HEK293 (cell line): ENCODE results near the gene CCDC117.

Experiments
- AEBP2 ChIP-seq: fragments of 450-650 bp; formaldehyde crosslinking; IDR thresholded peaks from 2 replicates; pipeline ENCODE4 v1.5.1; 2016; ENCODE audit warnings: missing biosample characterization, missing genetic modification characterization, borderline replicate concordance
- GLI2 ChIP-seq: fragments of 450-650 bp; formaldehyde crosslinking; IDR thresholded peaks from 2 replicates; pipeline ENCODE4; 2017; ENCODE audit warnings: missing biosample characterization, missing genetic modification characterization, low read depth, borderline replicate concordance
- GLI4 ChIP-seq: fragments of 450-650 bp; formaldehyde crosslinking; IDR thresholded peaks from 2 replicates; pipeline ENCODE4 v1.5.1; 2016; ENCODE audit warnings: missing biosample characterization, missing genetic modification characterization
- HOXA7 ChIP-seq: sonication (generic); formaldehyde crosslinking; IDR thresholded peaks from 2 replicates; pipeline ENCODE4 v1.8.1; 2022; ENCODE audit warnings: missing genetic modification reagents, borderline replicate concordance
- MYNN ChIP-seq: fragments of 450-650 bp; formaldehyde crosslinking; IDR thresholded peaks from 2 replicates; pipeline ENCODE4 v1.5.1; 2016; ENCODE audit warnings: missing biosample characterization, missing genetic modification characterization, borderline replicate concordance
- PRDM10 ChIP-seq: fragments of 450-650 bp; formaldehyde crosslinking; IDR thresholded peaks from 2 replicates; pipeline ENCODE4 v1.5.1; 2016; ENCODE audit warnings: missing biosample characterization, missing genetic modification characterization
- PRDM6 ChIP-seq: fragments of 450-650 bp; formaldehyde crosslinking; IDR thresholded peaks from 2 replicates; pipeline ENCODE4 v1.5.1; 2017; ENCODE audit warnings: missing biosample characterization, missing genetic modification characterization
- ZFP3 ChIP-seq: fragments of 450-650 bp; formaldehyde crosslinking; IDR thresholded peaks from 2 replicates; pipeline ENCODE4 v1.5.1; 2016; ENCODE audit warnings: low read depth, missing biosample characterization, missing genetic modification characterization
- ZNF146 ChIP-seq: fragments of 450-650 bp; formaldehyde crosslinking; IDR thresholded peaks from 2 replicates; pipeline ENCODE4 v1.5.1; 2016; ENCODE audit warnings: missing biosample characterization, missing genetic modification characterization
- ZNF266 ChIP-seq: fragments of 450-650 bp; formaldehyde crosslinking; IDR thresholded peaks from 2 replicates; pipeline ENCODE4 v1.5.1; 2016; ENCODE audit warnings: missing biosample characterization, missing genetic modification characterization, low read depth
- ZNF324 ChIP-seq: fragments of 450-650 bp; formaldehyde crosslinking; IDR thresholded peaks from 2 replicates; pipeline ENCODE4 v1.5.1; 2016; ENCODE audit warnings: missing biosample characterization, missing genetic modification characterization
- ZNF37A ChIP-seq: fragments of 450-650 bp; IDR thresholded peaks from 2 replicates; pipeline ENCODE4 v1.5.1; 2018; ENCODE audit warnings: missing biosample characterization, missing genetic modification characterization
- ZNF416 ChIP-seq: fragments of 450-650 bp; formaldehyde crosslinking; IDR thresholded peaks from 2 replicates; pipeline ENCODE4 v1.5.1; 2016; ENCODE audit warnings: missing biosample characterization, missing genetic modification characterization
- ZNF473 ChIP-seq: fragments of 450-650 bp; formaldehyde crosslinking; IDR thresholded peaks from 2 replicates; pipeline ENCODE4 v1.5.1; 2017; ENCODE audit warnings: missing biosample characterization, missing genetic modification characterization
- ZNF510 ChIP-seq: fragments of 450-650 bp; formaldehyde crosslinking; IDR thresholded peaks from 2 replicates; pipeline ENCODE4 v1.5.1; 2018; ENCODE audit warnings: mild to moderate bottlenecking, missing genetic modification characterization, missing biosample characterization; ENCODE audit not compliant: insufficient replicate concordance
- ZNF513 ChIP-seq: fragments of 450-650 bp; IDR thresholded peaks from 2 replicates; pipeline ENCODE4 v1.5.1; 2018; ENCODE audit warnings: missing biosample characterization, missing genetic modification characterization
- ZNF518A ChIP-seq: fragments of 450-650 bp; formaldehyde crosslinking; conservative IDR thresholded peaks from 2 replicates; pipeline ENCODE4 v1.5.1; 2016; ENCODE audit warnings: low read depth, missing biosample characterization, missing genetic modification characterization
- ZNF549 ChIP-seq: fragments of 450-650 bp; IDR thresholded peaks from 2 replicates; pipeline ENCODE4 v1.5.1; 2018; ENCODE audit warnings: missing biosample characterization, missing genetic modification characterization, mild to moderate bottlenecking, inconsistent platforms, moderate library complexity
- ZNF596 ChIP-seq: fragments of 450-650 bp; IDR thresholded peaks from 2 replicates; pipeline ENCODE4 v1.5.0; 2018; ENCODE audit warnings: missing biosample characterization, mild to moderate bottlenecking, missing genetic modification characterization, moderate library complexity
- ZNF677 ChIP-seq: fragments of 450-650 bp; IDR thresholded peaks from 2 replicates; pipeline ENCODE4 v1.5.0; 2018; ENCODE audit warnings: missing biosample characterization, mild to moderate bottlenecking, missing genetic modification characterization, moderate library complexity
- ZNF692 ChIP-seq: fragments of 450-650 bp; formaldehyde crosslinking; IDR thresholded peaks from 2 replicates; pipeline ENCODE4 v1.5.1; 2016; ENCODE audit warnings: missing biosample characterization, missing genetic modification characterization
- ZNF704 ChIP-seq: fragments of 450-650 bp; formaldehyde crosslinking; IDR thresholded peaks from 2 replicates; pipeline ENCODE4 v1.5.1; 2016; ENCODE audit warnings: missing biosample characterization, missing genetic modification characterization
- ZXDB ChIP-seq: fragments of 450-650 bp; formaldehyde crosslinking; IDR thresholded peaks from 2 replicates; pipeline ENCODE4 v1.5.1; 2016; ENCODE audit warnings: missing biosample characterization, missing genetic modification characterization

The CCDC117 gene

GRCh38 chr22:28750471-28750881 is 22.0 kb upstream of the CCDC117 start (continued):
- TF ChIP-seq ZNF146 (tag by site-specific recombination), result no peak
- peak; percentile 78 for TF ChIP-seq ZNF692 (tag by site-specific recombination)
- TF ChIP-seq ZNF549 (tag by site-specific recombination), result no peak
- TF ChIP-seq ZNF510 (tag by site-specific recombination), result peak; percentile 8
- TF ChIP-seq ZFP3 (tag by site-specific recombination), result no peak
- TF ChIP-seq GLI2, result no peak
- peak; percentile 52; the same call in 1 of the 2 replicates for TF ChIP-seq ZXDB (tag by site-specific recombination)
- TF ChIP-seq ZNF513 (tag by site-specific recombination), result no peak
- peak; percentile 35; the same call in 1 of the 2 replicates for TF ChIP-seq PRDM10 (tag by site-specific recombination)
- TF ChIP-seq HOXA7 (CRISPR knock-in tag), result no peak
- no peak for TF ChIP-seq ZNF677
- no peak for TF ChIP-seq ZNF596 (tag by site-specific recombination)
- TF ChIP-seq GLI4, result no peak
- no peak for TF ChIP-seq ZNF416
- no peak for TF ChIP-seq ZNF704
- TF ChIP-seq ZNF324, result no peak
- TF ChIP-seq MYNN, result no peak
- no peak for TF ChIP-seq AEBP2 (tag by site-specific recombination)
- no peak for TF ChIP-seq ZNF266 (tag by site-specific recombination)
- no peak for TF ChIP-seq ZNF37A (tag by site-specific recombination)
- TF ChIP-seq ZNF518A (tag by site-specific recombination), result no peak
- TF ChIP-seq PRDM6 (tag by site-specific recombination), result peak; percentile 92
- no peak for TF ChIP-seq ZNF473 (tag by site-specific recombination)
